Measurements from ENCODE around the gene DYRK1A.

DYRK1A gene

DNA sequence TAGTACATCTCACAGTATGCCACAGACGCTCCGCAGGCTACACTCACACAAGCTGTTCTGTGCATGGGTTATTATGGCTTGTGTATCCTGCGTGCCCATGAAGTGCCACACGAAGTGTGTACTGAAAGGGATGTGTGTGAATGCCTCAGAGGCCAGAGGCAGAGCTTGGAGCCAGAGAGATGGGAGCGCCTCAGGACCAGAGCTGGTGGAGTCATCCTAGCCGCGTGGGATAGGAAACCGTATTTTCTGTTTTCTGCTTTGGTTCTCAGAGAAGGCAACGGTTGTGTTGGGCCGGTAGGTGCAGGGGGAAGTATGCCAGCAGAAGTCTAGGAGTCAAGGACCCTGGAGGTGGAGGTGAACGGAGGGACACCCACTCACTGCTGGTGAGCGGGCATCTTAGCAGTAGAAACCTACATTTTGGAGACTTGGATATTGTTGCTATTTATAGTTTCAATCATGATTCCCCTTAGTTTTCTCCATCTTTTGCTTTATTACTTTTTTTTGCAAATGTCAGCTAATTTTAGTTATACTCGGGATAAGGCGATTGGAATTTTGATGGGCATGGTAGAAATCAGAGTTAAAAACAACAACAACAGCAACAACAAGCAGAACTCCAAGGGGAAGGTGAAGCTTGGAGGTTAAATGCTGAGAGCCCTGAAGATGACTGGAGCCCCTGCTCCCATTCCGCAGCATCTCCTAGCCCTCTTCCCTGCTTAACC is 188.2 kb downstream of the DYRK1A start:
- no peak for DNase-seq

DNA sequence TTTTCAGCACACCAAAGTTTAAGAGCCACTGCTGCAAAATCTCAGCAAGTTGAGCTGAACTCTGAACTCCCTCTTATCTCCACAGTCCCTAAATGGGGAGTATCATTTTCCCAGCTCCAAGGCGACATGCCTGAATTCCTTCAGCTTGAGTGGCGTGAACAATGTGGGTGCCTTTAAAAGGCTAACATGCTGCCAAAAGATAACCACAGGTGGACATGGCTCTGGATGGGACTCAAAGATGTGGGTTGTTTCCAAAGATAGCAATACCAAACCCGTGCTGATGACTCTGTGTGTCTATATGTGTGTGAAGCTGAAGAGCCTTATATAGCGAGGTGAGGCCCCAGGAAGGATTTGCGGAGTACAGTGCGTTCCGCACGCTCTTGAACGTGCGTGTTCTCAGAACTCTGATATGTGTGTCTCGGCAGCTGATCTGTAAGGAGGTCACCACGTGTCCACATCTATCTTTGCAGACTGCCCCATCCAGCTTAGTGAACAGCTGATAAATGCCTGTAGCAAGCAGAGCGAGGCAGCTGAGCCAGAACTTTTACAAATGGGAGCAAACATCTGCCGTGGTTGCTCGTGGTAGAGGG is 189.2 kb downstream of the DYRK1A start:
- DNase-seq = no peak

DNA sequence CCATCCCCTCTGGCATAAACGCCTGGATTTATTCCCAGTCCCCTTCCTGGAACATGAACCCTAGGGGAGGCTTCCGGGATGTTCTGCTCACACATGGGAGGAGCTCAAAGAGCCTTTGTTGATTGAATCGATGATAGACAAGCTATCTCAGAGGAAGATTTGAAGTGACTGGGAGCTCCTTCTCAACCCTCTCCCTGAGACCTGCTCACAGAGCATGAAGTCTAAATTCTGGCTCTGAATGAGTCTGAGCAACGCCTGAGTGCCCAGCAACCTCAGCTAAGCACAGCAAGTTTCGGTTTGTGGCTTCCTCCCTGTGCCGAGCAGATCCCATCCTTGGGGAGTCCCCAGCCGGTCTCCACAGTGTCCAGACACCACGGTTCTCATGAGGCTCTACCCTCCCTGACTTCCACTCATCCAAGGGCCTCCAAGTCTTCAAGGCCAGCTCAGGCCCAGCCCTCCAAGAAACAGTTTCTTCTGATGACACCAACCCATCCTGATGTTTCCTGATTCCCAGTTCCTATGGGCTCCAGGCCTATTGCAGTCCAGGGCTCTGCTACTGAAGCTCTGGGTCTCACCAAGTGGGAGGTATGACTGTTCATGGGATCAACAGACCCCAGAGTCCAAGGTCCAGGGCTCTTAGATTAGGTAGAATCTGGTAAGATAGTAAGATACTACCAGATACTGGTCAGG is 190.8 kb downstream of the DYRK1A start:
- DNase-seq = no peak

DNA sequence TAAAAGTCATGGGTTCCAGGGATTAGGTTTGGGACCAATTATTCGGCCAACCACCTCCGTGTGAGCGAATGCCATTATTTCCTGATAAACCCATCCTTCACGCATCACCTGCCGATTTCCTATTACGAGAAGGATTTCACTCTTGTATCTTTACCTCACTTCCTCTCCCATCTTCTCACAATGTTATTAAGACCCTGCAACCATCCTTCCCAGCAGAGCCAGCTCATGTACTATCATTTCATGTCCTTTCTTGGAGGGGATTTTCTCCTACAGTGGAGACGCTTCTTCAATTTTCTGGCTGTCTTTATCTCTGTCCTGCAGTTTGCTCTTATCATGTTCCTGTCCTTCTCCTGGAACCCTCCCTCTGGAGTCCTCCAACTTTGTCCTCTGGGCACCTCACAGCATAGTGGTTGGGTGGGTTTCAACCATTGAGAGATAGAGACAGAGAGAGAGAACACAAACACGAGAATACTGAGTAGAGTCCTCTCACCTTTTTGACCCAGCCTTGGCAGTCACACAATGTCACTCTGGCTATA is 192.2 kb downstream of the DYRK1A start:
- DNase-seq = no peak

DNA sequence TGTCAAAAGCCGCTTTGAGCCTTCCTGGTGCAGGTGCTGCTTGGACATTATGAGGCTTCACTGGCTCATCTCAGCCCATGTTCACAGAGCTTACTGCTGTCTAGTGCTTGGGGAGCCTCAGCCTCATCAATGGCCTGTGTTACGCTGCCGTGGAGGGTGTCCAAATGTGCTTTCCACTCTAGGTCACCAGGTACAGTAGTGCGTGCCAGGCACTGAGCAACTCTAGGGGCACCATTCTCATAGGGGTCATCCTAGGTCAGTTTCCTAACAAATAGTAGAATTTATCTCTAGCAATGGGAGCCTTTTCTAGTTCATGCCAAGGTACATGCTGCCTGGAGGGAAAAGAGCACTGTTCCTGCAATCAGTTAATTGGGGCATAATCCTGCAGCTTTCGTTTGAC is 193.8 kb downstream of the DYRK1A start:
- no peak for DNase-seq

DNA sequence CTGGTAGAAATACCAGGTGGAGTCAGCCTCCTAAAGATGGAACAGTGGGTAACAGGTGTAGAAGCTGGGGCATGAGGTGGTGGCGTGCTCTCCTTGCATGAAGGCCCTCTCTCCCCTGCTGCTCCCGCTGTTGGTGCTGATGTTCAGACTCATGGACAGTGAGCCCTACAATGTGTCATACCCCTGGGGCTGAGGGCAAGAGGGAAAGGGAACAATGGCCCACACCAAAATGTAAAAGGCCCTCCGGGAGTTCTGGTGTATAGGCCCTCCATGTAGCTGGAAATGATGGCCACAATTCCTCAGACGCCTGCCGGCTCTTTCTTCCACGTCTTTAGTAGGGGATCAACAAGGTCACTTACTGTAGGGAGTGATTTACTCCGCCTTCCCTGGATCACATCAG is 194.9 kb downstream of the DYRK1A start:
- no peak for DNase-seq

DNA sequence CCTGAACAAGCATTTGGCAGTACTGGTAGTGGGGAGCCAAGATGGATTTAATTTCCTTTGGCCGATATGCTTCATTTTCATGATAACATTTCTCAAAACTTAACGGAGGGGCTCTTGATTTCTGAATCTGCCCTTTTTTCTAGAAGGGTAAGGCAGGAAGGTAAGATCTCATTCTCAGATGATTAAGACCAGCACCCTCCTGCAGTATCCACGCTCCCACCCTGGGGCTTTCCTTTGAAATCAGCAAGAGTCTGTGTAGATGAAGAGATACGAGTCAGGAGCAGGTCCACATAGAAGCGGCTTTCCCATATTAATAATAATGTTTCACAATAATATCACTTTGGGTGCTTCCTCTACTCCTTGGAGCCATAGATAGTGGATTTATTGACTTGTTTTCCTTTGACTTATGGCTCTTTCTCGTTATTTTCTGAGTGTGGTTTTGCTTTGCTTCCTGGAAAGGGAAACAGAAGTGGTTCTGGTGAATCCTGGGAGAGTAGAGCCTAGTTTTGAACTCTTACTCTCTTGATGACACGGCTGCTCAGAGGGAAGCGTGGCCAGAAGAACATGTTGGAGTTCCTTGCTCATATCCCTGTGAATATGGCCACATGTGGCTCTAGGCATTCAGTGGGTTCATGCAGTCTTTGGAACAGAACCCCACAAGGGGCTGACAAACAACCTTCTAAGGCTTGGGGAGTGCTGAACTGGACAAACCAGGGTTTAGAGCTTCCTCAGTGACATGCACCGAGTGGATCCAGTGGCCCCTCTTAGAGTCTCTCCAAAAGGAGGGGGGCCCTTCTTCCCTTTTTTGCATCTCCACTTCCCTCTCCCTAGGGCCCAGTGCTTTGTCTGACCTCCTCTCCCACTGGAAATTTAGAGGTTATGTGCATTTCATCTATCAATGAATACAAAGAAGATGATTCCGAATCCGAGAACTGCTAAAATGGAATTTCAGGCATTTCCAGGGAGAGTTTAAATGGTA is 195.7 kb downstream of the DYRK1A start:
- no peak for DNase-seq

DNA sequence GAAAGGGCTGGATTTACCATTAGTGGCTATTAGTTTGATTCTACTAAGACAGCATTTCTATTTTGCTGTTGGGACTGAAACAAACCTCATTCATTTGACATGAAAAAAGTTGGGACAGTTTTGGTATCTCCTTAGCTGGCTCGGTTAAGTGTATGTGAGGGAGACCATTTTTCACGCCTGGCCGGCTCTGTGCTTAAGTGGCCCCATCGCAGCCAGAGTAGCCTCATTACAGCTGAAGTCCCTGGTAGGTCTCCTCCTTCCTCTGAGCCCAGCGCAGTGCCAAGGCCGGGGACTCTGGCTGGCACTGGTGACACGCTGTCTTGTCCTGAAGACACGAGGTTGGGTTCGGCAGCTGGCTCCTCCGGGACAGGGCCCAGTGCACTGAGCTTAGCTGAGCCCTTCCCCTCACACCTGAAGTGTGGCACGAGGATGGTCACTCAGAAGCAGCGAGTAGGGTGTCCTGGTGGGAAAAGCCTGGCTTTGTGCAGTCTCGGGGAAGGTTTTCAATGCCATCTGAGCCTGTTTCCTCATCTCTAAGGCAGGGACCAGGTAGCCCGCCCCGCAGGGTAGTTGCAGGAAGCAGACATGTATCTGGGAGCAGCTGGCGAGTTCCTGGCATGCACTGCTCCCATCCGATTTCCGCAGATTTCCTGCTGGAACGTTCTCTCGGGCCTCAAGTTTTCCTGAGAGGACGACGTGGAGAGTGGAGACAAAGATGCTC is 196.5 kb downstream of the DYRK1A start:
- DNase-seq = no peak

DNA sequence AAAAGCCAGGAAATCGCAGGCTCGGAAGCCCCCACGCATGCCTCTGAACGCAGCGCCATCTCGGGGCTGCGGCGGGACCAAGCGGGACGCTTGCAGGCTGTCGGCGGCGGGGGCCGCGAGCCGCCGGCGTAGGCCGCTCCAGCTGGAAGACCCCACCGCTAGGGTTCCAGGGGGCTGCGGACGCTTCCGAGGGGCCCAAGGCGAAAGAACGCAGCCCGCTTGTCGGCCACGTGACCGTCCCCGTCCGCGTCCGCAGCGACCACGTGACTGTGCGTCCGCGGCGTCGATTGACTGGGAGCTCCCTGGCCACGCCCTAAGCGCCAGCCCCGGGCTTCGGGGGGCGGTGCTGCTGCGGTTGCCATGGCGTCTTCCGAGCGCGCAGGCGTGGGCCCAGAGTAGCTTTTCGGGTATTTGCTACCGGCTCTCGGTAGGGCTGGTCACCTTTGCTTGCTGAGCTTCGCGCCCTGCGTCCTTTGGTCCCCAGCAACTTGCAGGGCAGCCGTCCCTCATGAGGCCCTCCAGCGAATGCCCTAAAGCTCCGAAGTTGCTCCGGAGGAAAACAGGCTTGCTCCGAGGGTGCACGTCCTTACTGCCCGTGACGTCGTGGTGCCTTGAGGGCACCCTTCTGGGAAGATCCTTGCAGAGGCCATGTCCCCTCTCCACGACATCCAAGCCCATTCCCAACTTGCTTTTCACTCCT is 197.2 kb downstream of the DYRK1A start:
- peak; percentile 96 for DNase-seq

DNA sequence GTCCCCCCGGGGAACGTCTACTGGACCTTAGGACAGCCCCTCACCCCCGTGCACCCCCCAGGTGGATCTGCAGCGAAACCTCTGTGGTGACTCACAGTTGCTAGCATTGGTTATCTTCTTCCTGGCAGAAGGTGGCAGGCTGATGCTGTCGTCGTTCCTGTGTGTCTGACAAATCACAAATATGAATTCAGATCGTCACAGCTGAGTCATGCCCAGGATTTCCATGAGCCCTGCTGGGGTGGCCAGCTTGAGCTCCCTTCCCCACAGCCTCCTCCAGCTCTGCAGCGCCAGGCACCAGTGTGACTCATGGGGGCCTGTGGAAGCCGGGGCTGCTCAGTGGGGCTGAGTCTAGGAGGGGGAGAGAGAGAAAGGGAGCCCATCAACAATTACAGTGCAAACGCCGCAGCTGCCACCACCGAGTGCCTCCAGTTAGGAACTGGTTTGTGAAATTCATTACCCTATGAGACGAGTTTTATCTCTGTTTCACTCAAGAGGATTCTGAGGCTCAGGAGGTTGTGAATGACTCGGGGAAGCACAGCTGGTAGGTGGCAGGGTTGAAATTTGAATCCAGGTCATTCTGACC is 197.9 kb downstream of the DYRK1A start:
- DNase-seq = peak; percentile 100

DNA sequence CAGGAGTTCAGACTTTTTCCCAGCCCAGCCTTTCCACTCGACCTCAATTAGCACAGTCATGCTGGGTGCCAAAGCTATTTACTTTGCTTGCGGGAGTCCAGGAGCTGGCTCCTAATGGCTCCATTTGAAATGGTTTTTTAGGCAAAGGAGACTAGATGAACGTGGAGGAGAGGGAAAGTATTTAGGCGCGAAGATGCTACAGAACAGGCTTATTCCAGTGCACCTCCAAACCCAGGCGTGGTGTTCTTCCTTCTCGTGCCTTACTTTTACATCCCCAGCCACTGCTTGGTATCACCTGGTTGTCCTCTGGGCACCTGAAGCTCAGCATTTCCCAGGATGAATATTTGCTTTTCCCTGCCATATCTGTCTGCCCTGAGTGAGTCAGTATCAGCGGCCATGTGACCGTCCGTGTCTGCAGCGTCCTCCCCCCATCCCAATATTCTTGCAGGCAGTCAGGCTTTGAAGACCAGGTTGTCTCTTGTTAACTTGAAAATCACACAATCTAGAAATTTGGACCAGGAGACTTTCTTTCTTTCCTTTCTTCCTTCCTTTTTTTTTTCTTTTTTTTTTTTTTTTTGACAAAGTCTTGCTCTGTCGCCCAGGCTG is 198.5 kb downstream of the DYRK1A start:
- DNase-seq = peak; percentile 31

DNA sequence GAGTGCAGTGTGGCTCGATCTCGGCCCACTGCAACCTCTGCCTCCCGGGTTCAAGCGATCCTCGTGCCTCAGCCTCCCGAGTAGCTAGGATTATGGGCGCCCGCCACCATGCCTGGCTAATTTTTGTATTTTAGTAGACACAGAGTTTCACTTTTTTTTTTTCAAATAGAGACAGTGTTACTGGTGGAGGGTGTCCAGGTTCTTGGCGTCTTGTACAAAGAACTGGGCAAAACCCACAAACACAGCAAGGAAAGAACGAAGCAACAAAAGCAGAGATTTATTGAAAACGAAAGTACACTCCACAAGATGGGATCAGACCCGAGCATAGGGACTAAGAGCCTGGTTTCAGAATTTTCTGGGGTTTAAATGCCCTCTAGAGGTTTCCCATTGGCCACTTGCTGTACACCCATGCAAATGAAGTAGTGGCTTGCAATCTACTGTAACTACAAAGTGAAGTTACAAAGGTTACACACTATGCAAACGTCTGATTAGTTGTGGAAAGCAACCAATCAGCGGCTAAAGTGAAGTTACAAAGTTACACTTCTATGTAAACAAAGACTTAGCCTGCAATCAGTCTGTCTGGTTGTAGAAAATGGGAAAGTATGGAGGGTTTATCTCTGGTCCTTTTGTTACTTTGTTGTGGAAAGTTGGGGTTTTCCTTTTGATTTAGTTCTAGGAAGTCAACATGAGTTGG is 199.1 kb downstream of the DYRK1A start:
- DNase-seq = peak; percentile 52

DNA sequence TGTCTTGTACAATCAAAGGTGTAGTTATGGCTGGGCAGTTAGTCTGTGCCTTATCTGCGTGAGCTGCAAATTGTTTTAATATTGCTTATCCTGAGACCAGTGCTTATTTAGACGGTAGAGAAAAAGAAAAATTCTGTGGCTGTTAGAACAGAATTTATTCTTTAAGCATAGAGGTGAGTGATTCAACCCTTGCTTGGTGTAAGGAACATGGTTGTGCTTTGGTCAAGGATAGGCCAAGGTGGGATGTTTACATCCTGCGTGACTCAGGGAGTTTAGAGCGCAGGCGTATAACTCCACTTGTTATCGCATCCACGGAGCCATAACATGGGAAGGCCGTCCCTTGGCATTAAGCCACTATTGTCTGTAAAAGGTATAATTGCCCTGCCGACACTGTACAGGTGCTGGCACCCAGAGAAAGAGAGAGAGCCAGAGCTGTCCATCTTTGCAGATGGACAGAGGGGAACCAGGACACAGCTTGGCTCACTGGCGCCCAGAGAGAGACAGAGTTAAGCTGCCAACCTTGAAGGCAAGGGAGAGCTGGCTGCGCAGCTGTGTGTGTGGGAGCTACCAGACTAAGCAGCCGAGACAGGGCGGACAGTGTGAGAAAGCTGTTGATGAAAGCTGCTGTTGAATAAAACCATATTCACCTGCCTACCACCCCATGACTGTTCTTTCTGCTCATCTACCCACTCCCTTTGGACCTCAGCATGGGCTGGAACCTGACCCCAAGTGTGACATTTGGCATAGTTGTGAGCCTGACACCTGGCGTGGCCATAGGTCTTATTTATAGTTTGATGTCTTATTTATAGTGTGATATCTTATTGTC is 200.4 kb downstream of the DYRK1A start:
- no peak for DNase-seq

DNA sequence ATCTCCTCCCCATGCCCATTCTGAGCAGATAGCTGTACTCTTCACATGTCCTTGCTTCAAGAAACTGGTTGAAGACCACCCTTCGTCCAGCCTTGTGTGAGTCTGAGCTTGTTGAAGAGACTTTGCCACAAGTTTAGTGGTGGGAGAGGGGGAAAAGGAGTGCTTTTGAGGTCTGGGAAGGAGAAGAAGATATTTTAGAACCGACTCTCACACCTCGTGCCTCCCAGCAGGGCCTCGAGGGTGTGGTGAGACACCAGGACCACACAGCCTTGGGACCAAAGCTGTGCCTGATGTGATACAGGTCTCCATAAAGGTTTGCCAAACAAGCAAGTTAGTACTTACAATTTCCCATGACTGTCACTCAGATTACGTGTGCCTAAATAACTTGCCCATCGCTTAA is 201.8 kb downstream of the DYRK1A start:
- no peak for DNase-seq

DNA sequence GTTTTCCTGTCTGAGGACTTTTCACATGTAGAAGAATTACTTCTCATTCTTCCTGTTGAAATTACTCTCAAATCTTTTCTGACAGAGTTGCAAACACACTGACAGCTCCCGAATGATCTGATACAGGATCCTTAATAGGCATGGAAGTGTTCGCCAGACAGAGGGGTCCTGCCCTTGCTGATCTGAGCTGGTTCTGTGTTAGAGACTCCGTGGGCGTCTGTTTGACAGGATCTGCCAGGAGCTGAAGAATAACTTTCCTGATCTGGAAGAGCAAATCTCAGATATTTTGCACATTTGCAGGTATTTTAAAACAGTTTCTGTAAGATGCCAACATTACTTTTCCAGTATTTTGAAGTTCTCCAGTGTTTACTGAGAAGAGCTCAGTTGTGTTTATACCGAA is 202.3 kb downstream of the DYRK1A start:
- no peak for DNase-seq

DNA sequence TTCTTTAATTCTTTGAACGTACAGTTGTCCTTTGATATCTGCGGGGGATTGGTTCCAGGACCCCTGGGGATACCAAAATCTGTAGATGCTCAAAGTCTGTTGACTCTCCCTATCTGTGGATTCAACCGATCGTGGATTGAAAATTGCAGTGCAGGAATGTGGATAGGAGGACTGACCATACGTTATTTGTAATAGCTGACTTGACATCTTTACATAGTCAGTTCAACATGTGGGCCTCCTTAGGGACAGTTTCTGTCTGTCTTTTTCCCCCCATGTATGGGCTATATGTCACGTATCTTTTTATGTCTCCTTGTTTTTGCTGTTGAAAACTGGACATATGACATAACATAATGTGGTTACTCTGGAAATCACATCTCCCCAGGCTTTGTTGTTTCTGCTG is 204.9 kb downstream of the DYRK1A start:
- DNase-seq = no peak

DNA sequence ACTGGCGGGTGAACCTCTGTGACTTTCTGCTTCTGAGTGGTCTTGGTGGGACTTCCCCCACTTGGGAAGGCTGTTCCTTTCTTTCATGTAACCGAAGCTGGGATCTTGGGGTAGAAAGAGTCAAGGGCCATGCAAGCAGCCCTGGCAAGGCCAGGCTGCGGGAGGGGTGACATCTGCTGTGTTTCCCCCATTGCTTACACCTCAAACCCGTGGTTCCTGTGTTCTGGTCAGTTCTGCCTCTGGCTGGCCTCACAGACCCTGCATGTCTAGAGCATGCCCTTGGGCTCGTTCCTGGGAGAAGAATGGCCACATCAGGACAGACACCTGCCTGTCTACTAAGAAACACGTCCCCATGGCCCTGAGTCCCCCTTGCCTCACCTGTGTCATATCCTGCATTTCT is 207.7 kb downstream of the DYRK1A start:
- no peak for DNase-seq

DNA sequence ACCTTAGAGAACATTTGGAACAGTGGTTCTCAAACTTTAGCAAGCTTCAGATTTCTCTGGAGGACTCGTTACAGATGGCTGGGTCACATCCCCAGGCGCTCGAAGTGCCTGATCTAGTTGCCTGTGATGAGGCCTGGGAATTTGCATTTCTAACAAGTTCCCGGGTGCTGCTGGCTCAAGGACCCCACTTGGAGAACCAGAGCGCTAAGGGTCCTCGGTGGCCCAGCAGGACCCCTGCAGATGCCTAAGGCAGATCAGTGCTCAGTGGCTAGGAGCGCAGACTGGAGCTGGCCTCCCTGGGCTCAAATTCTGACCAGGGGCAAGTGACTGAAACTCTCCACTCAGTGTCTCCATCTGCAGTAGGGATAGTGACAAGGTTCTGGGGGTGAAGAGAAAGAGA is 208.2 kb downstream of the DYRK1A start:
- DNase-seq = no peak

DNA sequence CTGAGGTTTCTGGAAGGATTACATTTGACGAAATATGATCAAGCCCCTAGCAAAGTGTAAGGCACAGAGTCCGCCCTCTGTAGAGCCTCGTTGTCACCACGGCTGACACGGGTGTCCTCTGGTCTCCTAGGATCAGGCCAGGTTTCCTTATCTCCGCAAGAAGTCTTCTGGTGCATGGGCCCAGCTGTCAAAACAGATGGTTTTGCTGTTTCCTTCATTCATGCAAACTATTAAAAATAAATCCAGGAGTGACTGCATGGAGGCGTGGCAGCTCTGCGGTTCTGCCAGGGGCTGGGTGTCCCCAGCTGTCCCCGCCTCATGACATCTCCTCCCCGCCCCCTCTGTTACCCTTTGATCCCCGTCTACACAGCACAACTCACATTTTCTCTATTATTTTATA is 209.0 kb downstream of the DYRK1A start:
- no peak for DNase-seq

All from EL (cell line).